Metanephros (tissue), 1 donor: ENCODE data around the gene PHOSPHO1. TPM values are rescaled to one million over a fixed set of nuclear protein-coding genes. Genes with fewer than 3 reads are reported as not detected.

ENCODE experiments used
- total RNA-seq: library from RNA; depleted of rRNA; stranded (reverse); fragments of >200 nt; gene quantifications from one replicate; pipeline ENCODE4 v1.2.3, GENCODE V29; 2014

Gene PHOSPHO1
- 23.2 TPM for total RNA-seq

GRCh38 chr17:49230636-49231562 lies at the start of gene PHOSPHO1:
Gene PHOSPHO1, minus strand, starts transcription at chr17:49230787. Its CDS starts 4,096 bp downstream, at chr17:49226691.

GRCh38 chr17:49210158-49211029 lies 20.2 kb downstream of the PHOSPHO1 start, which contains the start of the genes ABI3 and GNGT2:
Gene ABI3, plus strand, starts transcription at chr17:49210707. Its CDS starts 18 bp downstream, at chr17:49210725.
Gene GNGT2, minus strand, starts transcription at chr17:49210574. Its CDS starts 3,152 bp downstream, at chr17:49207422.

Other genes starting within 250 kb of the PHOSPHO1 start
- gene IGF2BP1, start 233.4 kb downstream of the PHOSPHO1 start, total RNA-seq = 4.3 TPM
- gene B4GALNT2, start 98.0 kb downstream of the PHOSPHO1 start, total RNA-seq = 1.5 TPM
- gene GNGT2, start 20.2 kb downstream of the PHOSPHO1 start, total RNA-seq = 0.41 TPM
- 5.5 TPM for gene ABI3, start 20.1 kb downstream of the PHOSPHO1 start, total RNA-seq
- gene ZNF652, start 131.5 kb upstream of the PHOSPHO1 start, total RNA-seq = 35.6 TPM
- gene PHB1, start 184.1 kb upstream of the PHOSPHO1 start, total RNA-seq = 141 TPM